Left lobe of liver (tissue), 2 donors: Measurements from ENCODE around the gene FOXI2. TPM values are rescaled to one million over a fixed set of nuclear protein-coding genes. Genes with fewer than 3 reads are reported as not detected.

Experiments
- ATAC-seq: fragments of 200-7000 bp; cut with Tn5 transposase; one replicate; pipeline ENCODE4 v1.9.1; 2020; ENCODE audit warnings: mild to moderate bottlenecking, moderate library complexity
- DNase-seq: peaks from one replicate; pipeline ENCODE4 v3.0.0-alpha.2; 2020; ENCODE audit warnings: low spot score
- total RNA-seq: library from RNA; stranded (reverse); gene quantifications from one replicate; pipeline ENCODE4 v1.2.1, GENCODE V29; 2021
- donor health status: DM: no; HTN: no; CAD: no; lungs with moderate emphysema.
- donor health status: DM: no; HTN: yes; CAD: no.

The FOXI2 gene
- total RNA-seq, 1 donor from 2014 or later, result not detected

- DNase-seq (no peak), ATAC-seq (no peak)
These were observed 3.6 kb downstream of the FOXI2 start for GRCh38 chr10:127740596-127740995.

- ATAC-seq, result no peak
- no peak for DNase-seq
These were observed 6.2 kb downstream of the FOXI2 start for GRCh38 chr10:127743205-127743604.

- ATAC-seq (no peak), DNase-seq (no peak)
These were observed 8.0 kb downstream of the FOXI2 start for GRCh38 chr10:127744956-127745355.

GRCh38 chr10:127745861-127746260 lies 8.9 kb downstream of the FOXI2 start:
- no peak for ATAC-seq

GRCh38 chr10:127755753-127756152 lies 18.8 kb downstream of the FOXI2 start:
- DNase-seq (no peak), ATAC-seq (peak; percentile 46)

More at GRCh38 chr10:127745861-127746260, 8.9 kb downstream of the FOXI2 start:
- no peak for DNase-seq

GRCh38 chr10:127756264-127756663 lies 19.3 kb downstream of the FOXI2 start:
- no peak for DNase-seq
- ATAC-seq, result no peak

GRCh38 chr10:127757033-127757432 lies 20.0 kb downstream of the FOXI2 start:
- ATAC-seq (no peak), DNase-seq (no peak)

- no peak for ATAC-seq
These were observed 22.3 kb downstream of the FOXI2 start for GRCh38 chr10:127759276-127759675.

GRCh38 chr10:127762925-127763324 lies 25.9 kb downstream of the FOXI2 start:
- no peak for ATAC-seq
- no peak for DNase-seq

More at GRCh38 chr10:127759276-127759675, 22.3 kb downstream of the FOXI2 start:
- no peak for DNase-seq

GRCh38 chr10:127774766-127775559 lies 38.0 kb downstream of the FOXI2 start:
- no peak for DNase-seq
- no peak for ATAC-seq

- ATAC-seq (no peak), DNase-seq (no peak)
These were observed 39.8 kb downstream of the FOXI2 start for GRCh38 chr10:127776816-127777215.

GRCh38 chr10:127781412-127781811 lies 44.4 kb downstream of the FOXI2 start:
- DNase-seq, result no peak
- ATAC-seq, result no peak

GRCh38 chr10:127787873-127788272 lies 50.9 kb downstream of the FOXI2 start:
- no peak for DNase-seq
- no peak for ATAC-seq

GRCh38 chr10:127790066-127790624 lies 53.2 kb downstream of the FOXI2 start:
- ATAC-seq (no peak), DNase-seq (no peak)

Other genes starting within 250 kb of the FOXI2 start
- not detected for gene NPS, start 187.9 kb upstream of the FOXI2 start, total RNA-seq
- 25.1 TPM for gene CLRN3, start 155.8 kb downstream of the FOXI2 start, total RNA-seq
- gene PTPRE, start 169.9 kb downstream of the FOXI2 start, total RNA-seq, result 1.6 TPM